K562 (cell line): ENCODE data around the gene ANK3. TPM values are rescaled to one million over a fixed set of nuclear protein-coding genes. Genes with fewer than 3 reads are reported as not detected.

Experiments used
- ATAC-seq: fragments of 200-7000 bp; cut with Tn5 transposase; 3 replicates; pipeline ENCODE4 v1.9.1; 2020; ENCODE audit warnings: moderate library complexity
- BruUV-seq: library from RNA; stranded (reverse); fragments of 400-500 nt; replicated peaks from 2 replicates; lab custom pipeline; 2021; lab: Mats Ljungman, UMichigan
- CTCF ChIA-PET: fragments of 300-600 bp; formaldehyde crosslinking; extraction: SDS; loops from one replicate; lab custom pipeline; 2021; ENCODE audit warnings: low intra/inter-chr PET ratio; lab: Yijun Ruan, JAX
- POLR2A ChIA-PET: fragments of 300-600, 350-650 bp; sonication (Branson Sonifier 250); formaldehyde crosslinking; extraction: SDS; loops from one replicate; lab custom pipeline; 2021; ENCODE audit warnings: antibody characterized with exemption, inconsistent platforms; lab: Yijun Ruan, JAX
- DNase-seq, 4 experiments: peaks; one replicate each; pipeline versions ENCODE4 v3.0.0 to v3.0.0-alpha.2; 2011 to 2018; ENCODE audit warnings: low spot score in 3 of 4, mixed read lengths in 3 of 4; ENCODE audit errors: extremely low read depth in 1 of 4
- FAIRE-seq: peaks from 2 replicates; lab custom pipeline; 2011; peaks lifted over from hg19 to GRCh38; lab: Jason Lieb, UNC
- H2AFZ ChIP-seq: 2 replicates; pipeline ENCODE4 v1.6.0; 2011; ENCODE audit warnings: low read depth, low read length, control low read depth, inconsistent platforms
- H3K27ac ChIP-seq: fragments of 200-600 bp; 3 replicates; pipeline ENCODE4 v1.8.0; 2011; ENCODE audit warnings: low read depth, mild to moderate bottlenecking, control low read depth, inconsistent platforms, low read length, moderate library complexity, mixed read lengths; ENCODE audit errors: extremely low read depth
- H3K27me3 ChIP-seq, 2 experiments: fragments of 300-600 bp in 1 of 2; 2 replicates in 1 of 2; 3 replicates in 1 of 2; pipeline versions ENCODE4 v1.6.0 to v1.8.0; 2011; ENCODE audit warnings: inconsistent platforms in 2 of 2, low read length in 2 of 2, mild to moderate bottlenecking in 1 of 2, mixed read lengths in 1 of 2, moderate library complexity in 1 of 2; ENCODE audit not compliant: control insufficient read depth in 2 of 2, insufficient read depth in 2 of 2
- H3K36me3 ChIP-seq: fragments of 300-600 bp; 3 replicates; pipeline ENCODE4 v1.8.0; 2011; ENCODE audit warnings: mild to moderate bottlenecking, low read length, inconsistent platforms; ENCODE audit not compliant: control insufficient read depth, insufficient read depth
- H3K4me1 ChIP-seq, 2 experiments: fragments of 200-600 bp in 1 of 2; replicated peaks in 1 of 2; 2 replicates in 1 of 2; 3 replicates in 1 of 2; pipeline versions ENCODE4 v1.5.1 to v1.8.0; 2011; ENCODE audit warnings: inconsistent platforms in 2 of 2, low read length in 2 of 2, mild to moderate bottlenecking in 1 of 2, mixed read lengths in 1 of 2, moderate library complexity in 1 of 2; ENCODE audit not compliant: control insufficient read depth in 2 of 2, insufficient read depth in 2 of 2
- H3K4me2 ChIP-seq: 2 replicates; pipeline ENCODE4 v1.6.1; 2011; ENCODE audit warnings: low read length, control low read depth, inconsistent platforms, mixed read lengths; ENCODE audit not compliant: insufficient read depth
- H3K4me3 ChIP-seq: fragments of 200-600 bp; sonication (generic), shearing (Covaris generic); 2 replicates; pipeline ENCODE4 v1.5.1; 2016; ENCODE audit warnings: control low read depth, inconsistent platforms
- H3K79me2 ChIP-seq: fragments of 200-600 bp; 3 replicates; pipeline ENCODE4 v1.8.0; 2011; ENCODE audit warnings: low read length, inconsistent platforms; ENCODE audit not compliant: control insufficient read depth, insufficient read depth
- H3K9ac ChIP-seq, 2 experiments: 2 replicates each; pipeline versions ENCODE4 v1.6.0 to v1.6.1; 2011; ENCODE audit warnings: low read depth in 2 of 2, low read length in 2 of 2, control low read depth in 1 of 2, inconsistent platforms in 1 of 2, mild to moderate bottlenecking in 1 of 2, mixed read lengths in 1 of 2; ENCODE audit not compliant: insufficient read depth in 1 of 2
- H3K9me1 ChIP-seq: one replicate; pipeline ENCODE4 v1.6.0; 2011; ENCODE audit warnings: inconsistent platforms, mild to moderate bottlenecking, low read length, moderate library complexity; ENCODE audit not compliant: control insufficient read depth, insufficient read depth
- H3K9me3 ChIP-seq: replicated peaks from 2 replicates; pipeline ENCODE4 v1.5.1; 2011; ENCODE audit warnings: low read depth, low read length, inconsistent platforms; ENCODE audit not compliant: control insufficient read depth, insufficient read depth
- H4K20me1 ChIP-seq: replicated peaks from 2 replicates; pipeline ENCODE4 v1.6.1; 2011; ENCODE audit warnings: low read length, inconsistent platforms, mixed read lengths; ENCODE audit not compliant: control insufficient read depth, insufficient read depth
- IRF9 ChIP-seq: fragments of 450-650 bp; IDR thresholded peaks from 2 replicates; pipeline ENCODE4 v1.6.1; 2016; ENCODE audit warnings: missing biosample characterization, missing genetic modification characterization
- WGBS: fragments of 100-300 bp; shearing (Covaris generic); methylation state at CpG from one replicate; pipeline ENCODE4 v1.1.6; 2016; ENCODE audit warnings: low coverage, mixed read lengths; ENCODE audit not compliant: insufficient coverage; ENCODE audit errors: missing lambda C conversion rate; 5-methylcytosine and 5-hydroxymethylcytosine counted together
- in situ Hi-C: fragments of 300-500 bp; cut with MboI; formaldehyde crosslinking; loops from 4 replicates; pipeline ENCODE4 v1.15.0; 2018; ENCODE audit warnings: inconsistent platforms, mixed read lengths
- intact Hi-C: fragments of 100-400 bp; cut with micrococcal nuclease; formaldehyde crosslinking; loops from 2 replicates; pipeline ENCODE4 v1.14.2; 2022
- polyA plus RNA-seq, 8 experiments: library from polyadenylated mRNA; depleted of rRNA in 4 of 8; stranded (reverse) in 5 of 8; unstranded in 3 of 8; fragments of >200 nt; fragmentation: Nextera tagmentation in 2 of 8; fragmentation: Illumina TruSeq in 1 of 8; extraction: Ambion mirVana in 2 of 8; extraction: Trizol in 1 of 8; gene quantifications; 2 replicates each; pipeline versions ENCODE4 v1.2.1 to v1.2.3, GENCODE V29; 2011 to 2014; ENCODE audit warnings: inconsistent platforms in 1 of 8, missing spikeins in 1 of 8
- total RNA-seq, 7 experiments: library from RNA; depleted of rRNA in 6 of 7; stranded (reverse); fragments of >200 nt in 6 of 7; fragmentation: Illumina TruSeq in 2 of 7; extraction: Trizol in 2 of 7; gene quantifications; 2 replicates each; pipeline versions ENCODE4 v1.2.1 to v1.2.3, GENCODE V29; 2011 to 2021; ENCODE audit warnings: low replicate concordance in 1 of 7
- TF ChIP-seq, protein P1 (sequence below): sonication (generic); formaldehyde crosslinking; IDR thresholded peaks from 2 replicates; pipeline ENCODE4 v1.8.0; 2022; ENCODE audit warnings: mild to moderate bottlenecking, low read depth, missing genetic modification reagents

The ANK3 gene
- total and polyA plus RNA-seq, 9 of the 15 experiments (the other 6 are each of a cell fraction or from before 2014, with no cell fraction given): 10.0 to 32.3 (median 17.9) TPM

- WGBS: 10% methylated on average over 1 of the region's 1 CpG
- BruUV-seq: no TSS peak
- in situ Hi-C loops (no loop called here), intact Hi-C loops (loop anchor here (10.0 kb wide), 1 partner anchor 489 kb away; no protein-coding TSS in a partner anchor)
- H3K4me3 ChIP-seq: no peak overlapping the region
- H3K9me3 ChIP-seq: no peaks in the 10 kb centered on the region
- FAIRE-seq (no peak), ATAC-seq (0 out of 3 replicates have a peak, but pooled peaks have one; percentile 6), DNase-seq (no peak)
- 0 out of 4 replicates have a peak overlapping the region, but pooled peaks of 1 of the 2 experiments have one; percentile 2 for H3K9ac ChIP-seq
- H3K9me1 ChIP-seq: no peaks in the 10 kb centered on the region
- POLR2A ChIA-PET: no interaction called here
- H3K4me1 ChIP-seq: peaks cover 0 to 37% of the 10 kb centered on the region in 2 experiments; a peak in 4 of 5 replicates
- H4K20me1 ChIP-seq: no peaks in the 10 kb centered on the region
- TF ChIP-seq, protein P1, sequence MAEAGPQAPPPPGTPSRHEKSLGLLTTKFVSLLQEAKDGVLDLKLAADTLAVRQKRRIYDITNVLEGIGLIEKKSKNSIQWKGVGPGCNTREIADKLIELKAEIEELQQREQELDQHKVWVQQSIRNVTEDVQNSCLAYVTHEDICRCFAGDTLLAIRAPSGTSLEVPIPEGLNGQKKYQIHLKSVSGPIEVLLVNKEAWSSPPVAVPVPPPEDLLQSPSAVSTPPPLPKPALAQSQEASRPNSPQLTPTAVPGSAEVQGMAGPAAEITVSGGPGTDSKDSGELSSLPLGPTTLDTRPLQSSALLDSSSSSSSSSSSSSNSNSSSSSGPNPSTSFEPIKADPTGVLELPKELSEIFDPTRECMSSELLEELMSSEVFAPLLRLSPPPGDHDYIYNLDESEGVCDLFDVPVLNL (CRISPR knock-in tag): no peak
- 0 out of 2 replicates have a peak, but pooled peaks have one; percentile 20 for TF ChIP-seq IRF9 (tag)
- H3K4me2 ChIP-seq: peak overlapping the region; percentile 38
- H3K27ac ChIP-seq: peak overlapping the region; percentile 9; the same call in 1 of the 3 replicates
- CTCF ChIA-PET: no interaction called here
- H3K27me3 ChIP-seq: no peaks in the 10 kb centered on the region
- peaks cover 29% of the 10 kb centered on the region for H3K79me2 ChIP-seq
- no peaks in the 10 kb centered on the region for H3K36me3 ChIP-seq
- H2AFZ ChIP-seq: peak overlapping the region; percentile 87
These were observed 93.6 kb downstream of the ANK3 start for GRCh38 chr10:60296073-60296472.
